ENCODE measurements around the gene HBZ.

HBZ gene
- 0 reads per million in 2 donors for total RNA-seq

DNA sequence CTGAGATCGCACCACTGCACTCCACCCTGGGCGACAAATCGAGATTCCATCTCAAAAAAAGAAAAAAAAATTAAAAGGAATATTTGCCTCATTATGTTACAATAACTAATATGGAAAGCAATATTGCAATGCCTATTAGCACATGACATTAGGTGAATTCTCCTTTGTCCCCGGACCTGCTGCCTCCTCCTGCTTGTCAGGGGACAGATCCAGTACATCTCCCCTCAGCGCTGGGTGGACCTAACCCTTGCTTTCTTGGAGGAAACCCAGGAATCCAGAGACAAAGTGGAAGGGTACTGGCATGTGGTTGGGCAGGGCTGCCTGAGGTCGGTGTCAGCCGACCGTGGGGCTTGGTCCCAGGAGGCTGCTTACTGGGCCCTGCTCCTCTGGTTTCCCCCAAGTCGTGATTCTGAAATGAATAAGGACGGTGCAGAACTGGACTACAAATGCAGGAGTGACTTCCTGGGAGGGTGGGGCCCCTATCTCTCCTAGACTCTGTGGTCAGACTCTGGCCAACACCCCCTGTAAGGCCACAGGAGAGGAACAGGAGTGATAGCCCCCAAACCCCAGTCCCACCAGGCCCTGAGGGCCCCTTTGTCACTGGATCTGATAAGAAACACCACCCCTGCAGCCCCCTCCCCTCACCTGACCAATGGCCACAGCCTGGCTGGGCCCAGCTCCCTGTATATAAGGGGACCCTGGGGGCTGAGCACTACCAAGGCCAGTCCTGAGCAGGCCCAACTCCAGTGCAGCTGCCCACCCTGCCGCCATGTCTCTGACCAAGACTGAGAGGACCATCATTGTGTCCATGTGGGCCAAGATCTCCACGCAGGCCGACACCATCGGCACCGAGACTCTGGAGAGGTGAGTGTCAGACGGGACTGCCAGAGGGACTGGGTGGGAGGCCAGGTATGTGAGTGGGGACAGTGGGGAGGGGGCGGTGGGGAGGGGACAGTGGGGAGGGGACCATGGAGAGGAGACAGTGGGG lies at the start of gene HBZ:
HBZ (plus strand) TSS at position 504 of the 988 bp plus-strand sequence; CDS start at position 770, 266 bp downstream.
- no peak for DNase-seq

DNA sequence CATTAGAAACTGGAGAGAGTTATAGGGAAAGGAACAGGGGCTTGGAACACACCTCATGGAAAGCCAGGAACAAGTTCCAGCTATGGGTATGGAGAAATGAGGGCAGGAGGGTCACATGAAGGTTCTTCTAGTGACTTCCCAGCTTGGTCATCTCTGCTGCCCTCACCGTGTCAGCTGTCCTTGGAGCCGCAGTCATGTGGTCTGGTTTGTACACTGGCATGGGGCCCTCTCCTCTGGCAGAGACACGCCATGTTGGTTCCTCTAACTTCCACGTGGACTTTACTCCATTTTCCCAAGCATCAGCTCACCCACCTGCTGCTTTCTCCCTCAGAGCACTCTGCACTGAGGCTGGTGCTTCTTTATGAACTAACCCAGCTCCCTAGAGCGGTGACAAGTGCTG lies 48.1 kb upstream of the HBZ start:
- DNase-seq, result no peak

- DNase-seq, result no peak
These were observed 47.5 kb upstream of the HBZ start for GRCh38 chr16:104928-105327.

DNA sequence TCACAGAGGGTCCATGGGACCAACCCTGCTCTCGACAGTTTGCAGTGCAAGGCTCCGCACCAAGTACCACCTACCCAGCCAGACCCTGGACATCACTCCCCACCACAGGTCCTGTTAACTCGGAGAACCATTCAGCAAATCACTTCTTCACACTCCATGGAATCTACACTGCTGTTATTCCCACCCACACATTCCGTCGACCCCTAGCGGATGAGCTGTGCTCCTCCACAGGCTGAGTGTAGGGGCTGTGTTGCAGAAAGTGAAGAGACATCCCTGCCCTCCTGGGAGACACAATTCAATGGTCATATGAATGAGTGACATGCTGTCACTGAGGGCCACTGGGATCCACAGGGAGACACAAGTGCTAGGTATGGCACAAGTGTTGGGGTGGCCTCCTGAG lies 46.9 kb upstream of the HBZ start:
- DNase-seq, result no peak

DNA sequence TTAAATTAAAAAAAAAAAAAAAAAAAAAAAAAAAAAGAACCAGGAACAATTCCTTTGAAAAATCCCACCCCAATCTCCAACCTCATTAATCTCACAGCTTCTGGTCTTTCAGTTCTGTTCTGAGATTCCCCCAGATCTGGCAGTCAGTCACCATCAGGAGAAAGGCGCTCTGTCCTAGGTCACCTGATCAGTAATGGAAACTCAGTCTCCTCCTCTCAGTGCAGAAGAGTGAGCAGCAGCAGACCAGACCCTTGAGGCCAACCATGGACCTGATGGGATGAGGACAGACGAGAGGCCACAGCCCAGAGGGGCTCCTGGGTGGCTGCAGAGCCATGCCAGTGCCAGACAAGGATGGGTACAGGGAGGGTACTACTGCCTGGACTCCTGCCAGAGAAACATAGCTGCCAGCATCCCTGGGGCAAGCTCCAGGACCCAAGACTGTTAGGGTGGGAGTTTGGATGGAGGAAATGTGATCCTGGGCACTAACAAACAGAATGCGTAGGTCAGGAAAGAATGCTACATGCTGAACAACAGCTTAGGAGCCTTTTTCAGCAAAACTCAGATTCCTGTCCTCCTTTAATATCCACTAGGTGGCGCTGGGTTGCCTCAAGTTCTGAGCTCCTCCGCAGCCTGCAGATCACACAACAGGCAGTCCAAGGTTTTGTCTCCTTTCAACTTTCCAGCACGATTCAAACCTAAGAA lies 45.7 kb upstream of the HBZ start:
- DNase-seq, result peak in 4 of 5 experiments; percentile 21 to 78 (median 38)

GRCh38 chr16:112153-112840 lies 40.1 kb upstream of the HBZ start:
- DNase-seq, result no peak

DNA sequence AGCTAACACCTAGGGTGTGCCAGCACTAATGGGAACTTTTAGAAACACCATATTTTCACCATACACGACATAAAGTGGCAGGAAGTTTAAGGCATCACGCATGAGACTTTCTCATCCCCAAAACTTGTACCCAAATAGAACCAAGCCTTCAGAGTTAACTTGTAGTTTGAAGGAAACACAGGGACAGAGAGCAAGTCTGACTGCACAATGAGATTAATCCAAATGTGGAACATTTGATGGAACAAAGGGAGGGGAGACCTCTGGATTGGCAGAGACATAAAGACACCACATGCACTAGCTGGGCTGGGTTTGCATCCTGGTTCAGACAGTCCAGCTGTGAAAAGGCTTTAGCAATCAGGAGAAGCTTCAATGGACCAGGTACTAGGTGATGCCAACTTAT lies 38.1 kb upstream of the HBZ start:
- no peak for DNase-seq

DNA sequence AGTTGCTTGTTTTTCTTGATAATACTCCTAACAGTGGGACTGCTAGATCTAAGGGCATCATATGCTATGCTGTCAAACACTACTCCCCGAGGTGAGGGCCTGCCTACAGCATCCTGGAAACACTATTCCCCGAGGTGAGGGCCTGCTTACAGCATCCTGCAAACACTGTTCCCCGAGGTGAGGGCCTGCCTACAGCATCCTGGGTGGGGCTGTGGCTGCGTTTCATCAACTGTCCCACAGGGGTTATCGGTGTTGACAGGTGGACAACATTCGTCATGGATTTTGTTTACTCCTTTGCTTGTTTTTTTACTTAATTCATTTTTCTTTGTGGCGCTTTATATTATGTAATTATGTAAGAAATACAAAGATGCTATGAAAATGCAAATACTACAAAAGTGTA lies 36.4 kb upstream of the HBZ start:
- no peak for DNase-seq

GRCh38 chr16:117379-118365 lies 34.8 kb upstream of the HBZ start:
- DNase-seq, result peak in 4 of 5 experiments; percentile 40 to 64 (median 49)

- no peak for DNase-seq
These were observed 33.6 kb upstream of the HBZ start for GRCh38 chr16:118857-119256.

- no peak for DNase-seq
These were observed 33.1 kb upstream of the HBZ start for GRCh38 chr16:119295-119694.

DNA sequence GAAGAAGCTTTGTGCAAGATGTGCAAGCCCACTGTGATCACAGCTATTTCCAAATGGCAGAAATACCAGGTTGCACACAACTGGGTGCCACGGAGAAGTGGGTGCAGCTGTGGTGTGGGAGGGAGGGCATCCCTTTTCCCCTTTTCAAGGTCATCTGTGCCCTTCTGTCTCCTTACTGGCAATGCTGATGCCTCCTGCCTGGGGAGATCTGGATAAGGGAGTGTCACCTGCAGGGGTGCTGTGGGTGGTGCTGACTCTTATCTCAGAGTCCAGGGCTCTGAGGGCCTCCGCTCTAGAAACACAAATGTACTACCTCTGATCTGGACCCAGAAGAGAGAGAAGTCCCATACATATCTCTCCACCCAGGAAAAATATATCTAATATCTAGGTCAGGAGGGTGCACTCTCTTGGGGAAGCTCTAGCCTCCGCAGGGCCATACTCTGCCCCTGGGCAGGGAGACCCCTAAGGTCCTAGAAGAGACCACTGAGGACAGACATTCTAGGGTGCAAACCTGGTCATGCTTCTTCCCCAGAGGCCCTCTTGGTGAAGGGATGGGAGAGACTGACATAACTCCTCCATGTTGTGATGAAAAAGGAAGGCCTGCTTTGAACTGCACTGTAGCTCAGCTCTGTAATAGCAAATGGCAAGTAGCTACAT lies 32.5 kb upstream of the HBZ start:
- no peak for DNase-seq

- no peak for DNase-seq
These were observed 31.7 kb upstream of the HBZ start for GRCh38 chr16:120756-121155.

GRCh38 chr16:122361-122760 lies 30.1 kb upstream of the HBZ start:
- DNase-seq, result no peak

GRCh38 chr16:123558-124350 lies 28.7 kb upstream of the HBZ start:
- peak in 1 of 5 experiments; percentile 24 for DNase-seq

- DNase-seq, result no peak
These were observed 27.4 kb upstream of the HBZ start for GRCh38 chr16:125011-125410.

GRCh38 chr16:129075-129474 lies 23.4 kb upstream of the HBZ start:
- peak in 1 of 5 experiments; percentile 17 for DNase-seq

DNA sequence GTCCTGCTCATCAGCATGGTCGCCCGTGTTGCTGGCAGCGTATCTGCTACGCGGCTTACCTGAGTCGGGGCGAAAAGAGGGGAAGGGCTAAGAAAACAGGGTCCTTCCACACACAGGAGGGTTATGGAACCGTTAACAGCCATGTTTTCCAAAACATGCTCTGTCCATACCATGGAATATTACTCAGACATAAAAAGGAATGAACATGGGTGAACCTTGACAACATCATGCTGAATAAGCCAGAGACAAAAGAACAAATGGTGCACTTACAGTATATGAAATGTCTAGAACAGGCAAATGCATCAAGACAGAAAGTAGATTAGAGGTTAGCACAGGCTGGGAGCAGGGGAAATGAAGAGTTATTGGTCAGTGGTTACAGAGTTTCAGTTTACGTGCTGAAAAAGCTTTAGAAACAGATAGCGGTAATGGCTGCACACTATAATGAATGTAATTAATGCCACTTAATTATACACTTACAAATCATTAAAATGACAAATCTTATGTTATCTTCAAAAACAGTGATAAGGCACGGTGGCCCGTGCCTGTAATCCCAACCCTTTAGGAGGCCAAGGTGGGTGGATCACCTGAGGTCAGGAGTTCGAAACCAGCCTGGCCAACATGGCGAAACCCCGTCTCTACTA lies 21.8 kb upstream of the HBZ start:
- DNase-seq, result peak in 1 of 5 experiments; percentile 13

DNA sequence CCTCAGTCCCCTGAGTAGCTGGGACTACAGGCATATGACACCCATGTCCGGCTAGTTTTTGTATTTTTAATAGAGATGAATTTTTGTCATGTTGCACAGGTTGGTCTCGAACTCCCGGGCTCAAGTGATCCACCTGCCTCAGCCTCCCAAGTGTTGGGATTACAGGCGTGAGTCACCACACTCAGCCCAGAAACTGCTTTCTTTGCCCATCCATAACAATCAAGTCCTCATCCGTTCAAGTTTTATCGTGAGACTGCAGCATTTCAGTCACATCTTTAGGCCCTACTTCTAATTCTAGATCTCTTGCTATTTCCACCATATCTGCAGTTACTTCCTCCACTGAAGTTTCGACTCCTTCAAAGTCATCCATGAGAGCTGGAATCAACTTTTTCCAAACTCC lies 20.3 kb upstream of the HBZ start:
- DNase-seq, result no peak

DNA sequence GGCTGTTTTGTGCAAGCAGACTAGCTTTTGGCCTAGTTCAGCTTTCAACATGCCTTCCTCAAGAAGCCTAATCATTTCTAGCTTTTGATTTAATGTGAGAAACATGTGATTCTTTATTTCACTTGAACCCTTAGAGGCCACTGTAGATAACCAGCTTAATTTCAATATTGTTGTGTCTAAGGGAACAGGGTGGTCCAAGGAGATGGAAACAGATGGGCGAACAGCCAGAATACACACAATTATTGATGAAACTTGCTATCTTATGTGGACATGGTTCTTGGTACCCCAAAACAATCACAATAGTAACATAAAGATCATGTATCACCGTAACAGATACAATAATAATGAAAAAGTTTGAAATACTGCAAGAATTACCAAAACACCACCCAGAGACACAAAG lies 18.7 kb upstream of the HBZ start:
- DNase-seq, result no peak
